ENCODE measurements around the gene BPIFB6. TPM values are rescaled to one million over a fixed set of nuclear protein-coding genes. Genes with fewer than 3 reads are reported as not detected.

Gene BPIFB6
- total and polyA plus RNA-seq, 10 of the 15 experiments (the other 5 are each of a cell fraction or from before 2014, with no cell fraction given) = not detected

- Histone ChIP-seq H4K20me1 (ENCODE audit: control insufficient read depth, insufficient read depth) (no peaks in the 10 kb centered on the region), H3K27ac (ENCODE audit: control insufficient read depth, insufficient read depth) (no peak overlapping the region), H3K27me3 (replicated peaks in 1 of 2; ENCODE audit: control insufficient read depth in 2 of 2, insufficient read depth in 2 of 2, low read length in 1 of 2) (no peaks in the 10 kb centered on the region; a peak in 1 of 4 replicates), H3K79me2 (ENCODE audit: control insufficient read depth, insufficient read depth, low read length) (no peaks in the 10 kb centered on the region), H3K9ac (ENCODE audit: control insufficient read depth, insufficient read depth, low read length) (no peak overlapping the region), H3K4me2 (ENCODE audit: control insufficient read depth, insufficient read depth) (no peak overlapping the region), H3K4me1 (ENCODE audit: control insufficient read depth, insufficient read depth, low read length) (no peaks in the 10 kb centered on the region), H3K36me3 (ENCODE audit: control insufficient read depth in 2 of 2, insufficient read depth in 2 of 2, low read length in 1 of 2) (no peaks in the 10 kb centered on the region), H3K4me3 (no peak overlapping the region), H2AFZ (ENCODE audit: control insufficient read depth, low read depth, low read length) (no peak overlapping the region), H3K9me3 (replicated peaks; ENCODE audit: control insufficient read depth, insufficient read depth, low read length) (no peaks in the 10 kb centered on the region; the same call in 2 of the 3 replicates)
- ChIA-PET POLR2A (no interaction called here), CTCF (interaction anchor here (1.5 to 1.7 kb wide), 2 partner anchors 13 to 34 kb away, joined by 4 read pairs; no protein-coding TSS in a partner anchor), SMC1A (ENCODE audit: uncharacterized antibody, unreplicated experiment) (interaction anchor here (0.8 kb wide), 1 partner anchor 23 kb away, joined by 3 read pairs; no protein-coding TSS in a partner anchor), RAD21 (ENCODE audit: unreplicated experiment) (interaction anchor here (0.5 kb wide), 1 partner anchor 366 kb away, joined by 4 read pairs; no protein-coding TSS in a partner anchor)
- intact Hi-C loops (cut with micrococcal nuclease; ENCODE audit: unreplicated experiment) = loop anchor here (1.0 kb wide), 1 partner anchor 104 kb away; no protein-coding TSS in a partner anchor
- no peak for FAIRE-seq
- WGBS (ENCODE audit: insufficient coverage, insufficient replicate concordance, low lambda C conversion rate, missing lambda C conversion rate) = 54% methylated on average over 8 of the region's 8 CpGs
- ATAC-seq = no peak
- in situ Hi-C loops (cut with MboI) = no loop called here
- BruUV-seq (replicated peaks) = no TSS peak
- DNase-seq (ENCODE audit: low read depth, low spot score) = no peak
- TF ChIP-seq PRDM15 (CRISPR knock-in tag; IDR thresholded peaks at IDR 0.05) = no peak
- no peak for TF ChIP-seq SREBF1 (IDR thresholded peaks at IDR 0.05; ENCODE audit: low read length)
- no peak for TF ChIP-seq POLR2A (IDR thresholded peaks at IDR 0.05; ENCODE audit: low read depth, low read length)
- no peak for TF ChIP-seq NBN (IDR thresholded peaks at IDR 0.05)
- no peak for TF ChIP-seq KDM1A (IDR thresholded peaks at IDR 0.05; ENCODE audit: borderline replicate concordance)
- TF ChIP-seq STAT1 (conservative IDR thresholded peaks at IDR 0.05) = no peak
- no peak for TF ChIP-seq NFIC (IDR thresholded peaks at IDR 0.05; ENCODE audit: low read depth, low read length)
- TF ChIP-seq NR2C1 (IDR thresholded peaks at IDR 0.05) = no peak
- no peak for TF ChIP-seq POLR2AphosphoS2 (IDR thresholded peaks at IDR 0.05; ENCODE audit: low read depth, low read length)
- no peak for TF ChIP-seq FOXM1 (IDR thresholded peaks at IDR 0.05; ENCODE audit: low read depth, low read length)
- TF ChIP-seq HSF1 (IDR thresholded peaks at IDR 0.05; ENCODE audit: low read depth, low read length) = no peak
- no peak for TF ChIP-seq SMAD1 (IDR thresholded peaks at IDR 0.05; ENCODE audit: low read depth, partially characterized antibody)
- no peak for TF ChIP-seq ZBTB33 (IDR thresholded peaks at IDR 0.05)
Measured at GRCh38 chr20:33005908-33006775, 25.3 kb upstream of the BPIFB6 start.

Measured in GM12878 (cell line).